Measurements from ENCODE around the gene CDKL1.

The CDKL1 gene

DNA sequence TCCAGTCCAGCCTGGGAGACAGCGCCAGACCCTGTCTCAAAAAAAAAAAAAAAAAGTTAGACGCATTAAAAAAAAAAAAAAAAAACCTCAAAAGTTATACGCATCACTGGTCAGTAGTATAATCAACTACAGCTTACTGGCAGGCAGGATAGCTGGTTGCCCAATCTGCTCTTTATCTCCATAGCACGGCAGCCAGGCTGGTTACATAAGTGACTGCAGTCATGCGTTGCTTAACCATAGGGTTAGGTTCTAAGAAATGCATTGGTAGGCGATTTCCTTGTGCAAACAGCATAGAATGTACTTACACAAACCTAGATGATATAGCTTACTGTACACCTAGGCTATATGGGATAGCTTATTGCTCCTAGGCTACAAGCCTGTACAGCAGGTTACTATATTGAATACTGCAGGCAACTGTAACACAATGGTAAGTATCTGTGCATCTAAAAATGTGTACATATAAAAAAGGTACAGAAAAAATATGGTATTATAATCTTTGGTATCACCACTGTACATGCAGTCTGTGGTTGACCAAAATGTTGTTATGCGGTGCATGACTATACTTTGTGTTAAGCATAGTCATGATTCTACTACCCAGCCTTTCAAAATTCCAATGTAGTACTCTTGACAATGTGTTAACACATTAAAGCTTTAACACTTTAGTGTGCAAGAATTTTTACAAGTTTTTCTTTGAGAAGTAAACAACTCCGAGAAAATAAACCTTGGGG, 92.8 kb downstream of the CDKL1 start:
- TF ChIP-seq, protein P1, sequence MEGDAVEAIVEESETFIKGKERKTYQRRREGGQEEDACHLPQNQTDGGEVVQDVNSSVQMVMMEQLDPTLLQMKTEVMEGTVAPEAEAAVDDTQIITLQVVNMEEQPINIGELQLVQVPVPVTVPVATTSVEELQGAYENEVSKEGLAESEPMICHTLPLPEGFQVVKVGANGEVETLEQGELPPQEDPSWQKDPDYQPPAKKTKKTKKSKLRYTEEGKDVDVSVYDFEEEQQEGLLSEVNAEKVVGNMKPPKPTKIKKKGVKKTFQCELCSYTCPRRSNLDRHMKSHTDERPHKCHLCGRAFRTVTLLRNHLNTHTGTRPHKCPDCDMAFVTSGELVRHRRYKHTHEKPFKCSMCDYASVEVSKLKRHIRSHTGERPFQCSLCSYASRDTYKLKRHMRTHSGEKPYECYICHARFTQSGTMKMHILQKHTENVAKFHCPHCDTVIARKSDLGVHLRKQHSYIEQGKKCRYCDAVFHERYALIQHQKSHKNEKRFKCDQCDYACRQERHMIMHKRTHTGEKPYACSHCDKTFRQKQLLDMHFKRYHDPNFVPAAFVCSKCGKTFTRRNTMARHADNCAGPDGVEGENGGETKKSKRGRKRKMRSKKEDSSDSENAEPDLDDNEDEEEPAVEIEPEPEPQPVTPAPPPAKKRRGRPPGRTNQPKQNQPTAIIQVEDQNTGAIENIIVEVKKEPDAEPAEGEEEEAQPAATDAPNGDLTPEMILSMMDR (IDR thresholded peaks at IDR 0.05; ENCODE audit: low read depth, low read length) = no peak
- H3K36me3 ChIP-seq = peaks cover 8% of the 10 kb centered on the region
- no peaks in the 10 kb centered on the region for H3K27me3 ChIP-seq
- peak; percentile 26 for DNase-seq
- no peaks in the 10 kb centered on the region for H3K9me3 ChIP-seq
- no peaks in the 10 kb centered on the region for H3K4me1 ChIP-seq
- H3K4me3 ChIP-seq (ENCODE audit: low read depth, low read length) = no peak overlapping the region

DNA sequence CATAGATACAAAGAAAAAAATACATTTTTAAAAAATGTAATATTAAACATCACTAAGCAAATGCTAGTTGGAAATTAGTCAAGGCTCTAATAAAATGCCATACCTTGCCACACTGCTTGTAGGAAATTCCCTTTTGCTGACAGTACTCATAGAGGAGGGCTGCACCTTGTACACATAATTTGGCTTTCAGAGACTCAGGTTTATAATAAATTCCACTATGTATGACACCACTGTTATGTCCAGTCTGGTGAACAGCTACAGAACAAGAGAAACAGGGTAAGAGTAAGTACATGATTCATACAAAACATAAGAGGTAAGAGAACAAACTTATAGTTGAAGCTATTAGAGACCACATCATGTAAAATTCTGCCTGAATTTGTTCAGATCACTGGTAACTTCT, 94.8 kb downstream of the CDKL1 start:
- Histone ChIP-seq H3K4me1 (no peaks in the 10 kb centered on the region), H3K9me3 (no peaks in the 10 kb centered on the region), H3K27me3 (no peaks in the 10 kb centered on the region), H3K4me3 (ENCODE audit: low read depth, low read length) (no peak overlapping the region), H3K36me3 (peaks cover 8% of the 10 kb centered on the region)
- TF ChIP-seq, protein P1 (IDR thresholded peaks at IDR 0.05; ENCODE audit: low read depth, low read length) = no peak
- DNase-seq = no peak

DNA sequence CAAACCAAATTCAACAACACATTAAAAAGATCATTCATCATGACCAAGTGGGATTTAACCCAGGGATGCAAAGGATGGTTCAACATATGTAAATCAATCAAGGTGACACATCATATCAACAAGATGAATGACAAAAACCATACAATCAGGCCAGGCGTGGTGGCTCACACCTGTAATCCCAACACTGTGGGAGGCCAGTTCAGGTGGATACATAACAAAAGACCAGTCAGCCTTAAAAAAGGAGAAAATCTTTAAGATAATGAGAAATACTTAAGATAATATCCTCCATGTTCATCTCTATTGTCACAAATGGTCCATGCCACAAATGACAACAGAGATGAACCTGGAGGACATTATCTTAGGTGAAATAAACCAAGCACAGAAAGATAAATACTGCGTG, 97.1 kb downstream of the CDKL1 start:
- no peaks in the 10 kb centered on the region for H3K27me3 ChIP-seq
- DNase-seq = no peak
- H3K4me1 ChIP-seq = no peaks in the 10 kb centered on the region
- H3K4me3 ChIP-seq (ENCODE audit: low read depth, low read length) = no peak overlapping the region
- TF ChIP-seq, protein P1 (IDR thresholded peaks at IDR 0.05; ENCODE audit: low read depth, low read length) = no peak
- peaks cover 8% of the 10 kb centered on the region for H3K36me3 ChIP-seq
- no peaks in the 10 kb centered on the region for H3K9me3 ChIP-seq

DNA sequence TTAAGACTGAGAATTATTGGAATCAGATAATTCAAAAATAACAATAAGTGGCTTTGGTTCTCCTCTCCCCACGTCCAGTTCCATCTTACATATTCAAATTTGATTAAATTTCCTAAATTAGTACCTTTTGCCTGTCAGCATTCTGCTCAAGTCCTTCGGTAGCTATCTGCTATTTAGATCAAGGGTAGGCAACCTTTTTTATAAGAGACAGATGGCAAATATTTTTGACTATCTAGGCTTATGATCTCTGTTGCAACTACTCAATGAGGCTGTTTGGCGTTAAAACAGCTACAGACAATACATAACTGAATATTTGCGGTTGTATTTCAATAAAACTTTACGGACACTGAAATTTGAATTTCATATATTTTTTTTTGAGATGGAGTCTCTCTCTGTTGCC, 106.4 kb downstream of the CDKL1 start:
- Histone ChIP-seq H3K4me1 (peaks cover 2% of the 10 kb centered on the region; the same call in 1 of the 2 replicates), H3K4me3 (ENCODE audit: low read depth, low read length) (no peak overlapping the region), H3K36me3 (peaks cover 3% of the 10 kb centered on the region), H3K9me3 (no peaks in the 10 kb centered on the region; the same call in 1 of the 2 replicates), H3K27me3 (no peaks in the 10 kb centered on the region)
- DNase-seq = no peak
- TF ChIP-seq, protein P1 (IDR thresholded peaks at IDR 0.05; ENCODE audit: low read depth, low read length) = no peak

DNA sequence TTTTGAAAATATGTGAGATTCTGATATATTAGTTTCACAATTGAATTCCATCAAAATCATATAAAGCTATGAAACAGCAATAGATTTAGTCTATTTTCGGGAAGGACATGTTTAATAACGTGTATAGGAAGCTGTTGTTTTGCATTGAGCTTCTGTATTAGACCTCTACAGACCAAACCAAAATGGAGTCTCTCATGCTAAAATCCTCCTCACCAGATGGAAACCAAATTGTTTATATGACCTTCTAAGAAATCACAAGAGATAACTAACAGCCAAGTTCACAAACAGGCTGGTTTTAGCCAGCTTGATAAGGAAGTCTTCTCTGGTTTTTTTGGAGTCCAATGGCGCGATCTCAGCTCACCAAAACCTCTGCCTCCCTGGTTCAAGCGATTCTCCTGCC, 108.5 kb downstream of the CDKL1 start:
- TF ChIP-seq, protein P1 (IDR thresholded peaks at IDR 0.05; ENCODE audit: low read depth, low read length) = no peak
- Histone ChIP-seq H3K4me1 (peaks cover 2% of the 10 kb centered on the region; the same call in 1 of the 2 replicates), H3K27me3 (no peaks in the 10 kb centered on the region), H3K36me3 (peaks cover 3% of the 10 kb centered on the region; the same call in 1 of the 2 replicates), H3K4me3 (ENCODE audit: low read depth, low read length) (no peak overlapping the region), H3K9me3 (no peaks in the 10 kb centered on the region; the same call in 1 of the 2 replicates)
- no peak for DNase-seq

DNA sequence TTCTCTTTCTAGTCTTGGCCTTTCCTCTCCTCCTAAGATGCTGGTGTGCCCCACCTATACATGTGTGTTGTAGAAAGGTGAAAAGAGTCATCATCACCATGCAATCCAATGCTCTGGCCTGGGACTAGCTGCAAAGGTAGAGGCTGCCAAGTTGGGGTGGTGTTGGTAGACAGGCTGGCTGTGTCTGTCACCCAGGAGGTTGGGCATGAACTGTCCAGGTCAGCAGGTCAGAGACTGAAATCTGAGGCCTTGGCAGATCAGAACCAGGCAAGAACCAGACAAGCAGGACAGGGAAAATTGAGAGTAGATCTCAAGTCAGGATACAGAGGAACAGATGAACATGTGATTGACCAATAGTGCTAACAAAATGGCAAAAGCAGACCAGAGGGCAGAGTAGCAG, 110.8 kb downstream of the CDKL1 start:
- no peak overlapping the region for H3K4me3 ChIP-seq (ENCODE audit: low read depth, low read length)
- H3K4me1 ChIP-seq = peaks cover 2% of the 10 kb centered on the region; the same call in 1 of the 2 replicates
- H3K9me3 ChIP-seq = no peaks in the 10 kb centered on the region; the same call in 1 of the 2 replicates
- TF ChIP-seq, protein P1 (IDR thresholded peaks at IDR 0.05; ENCODE audit: low read depth, low read length) = no peak
- DNase-seq = no peak
- H3K36me3 ChIP-seq = no peaks in the 10 kb centered on the region; the same call in 1 of the 2 replicates
- H3K27me3 ChIP-seq = no peaks in the 10 kb centered on the region
